IMR-90 (cell line): ENCODE measurements around the gene HDHD5. TPM values are rescaled to one million over a fixed set of nuclear protein-coding genes. Genes with fewer than 3 reads are reported as not detected.
A peak's percentile ranks its signal among the peaks of the same experiment; 100 is the strongest.

Experiments
- ATAC-seq: fragments of 200-7000 bp; cut with Tn5 transposase; 2 replicates; pipeline ENCODE4 v1.9.1; 2020; ENCODE audit warnings: low read depth, mild to moderate bottlenecking, moderate library complexity
- BruUV-seq: library from RNA; stranded (reverse); fragments of 400-500 nt; replicated peaks from 2 replicates; lab custom pipeline; 2021; lab: Mats Ljungman, UMichigan
- CTCF ChIA-PET: fragments of 300-600 bp; formaldehyde crosslinking; extraction: SDS; loops from one replicate; lab custom pipeline; 2021; ENCODE audit warnings: antibody characterized with exemption; lab: Yijun Ruan, JAX
- POLR2A ChIA-PET: fragments of 300-600 bp; sonication (Branson Sonifier 250); formaldehyde crosslinking; loops from one replicate; lab custom pipeline; 2022; ENCODE audit warnings: antibody characterized with exemption; ENCODE audit not compliant: unreplicated experiment; lab: Charles Lee
- DNase-seq: peaks from one replicate; pipeline ENCODE4 v3.0.0; 2013
- H2AFZ ChIP-seq: replicated peaks from 2 replicates; pipeline ENCODE3; 2013; ENCODE audit warnings: low read length, mild to moderate bottlenecking; ENCODE audit not compliant: poor library complexity
- H2AK5ac ChIP-seq: 2 replicates; pipeline ENCODE4 v1.6.1; 2013; ENCODE audit warnings: low read depth, low read length, inconsistent platforms
- H2AK9ac ChIP-seq: replicated peaks from 2 replicates; pipeline ENCODE3; 2013; ENCODE audit warnings: mild to moderate bottlenecking, low read depth, low read length, moderate library complexity; ENCODE audit not compliant: poor library complexity
- H2BK120ac ChIP-seq: 2 replicates; pipeline ENCODE4 v1.6.1; 2013; ENCODE audit warnings: low read depth, low read length, inconsistent platforms
- H2BK15ac ChIP-seq: 3 replicates; pipeline ENCODE4 v1.6.1; 2013; ENCODE audit warnings: low read depth, low read length, inconsistent platforms
- H2BK20ac ChIP-seq: 2 replicates; pipeline ENCODE4 v1.6.1; 2013; ENCODE audit warnings: low read depth, mild to moderate bottlenecking, inconsistent platforms, low read length, moderate library complexity
- H2BK5ac ChIP-seq: 2 replicates; pipeline ENCODE4 v1.6.1; 2013; ENCODE audit warnings: mild to moderate bottlenecking, low read depth, low read length, inconsistent platforms; ENCODE audit not compliant: poor library complexity, severe bottlenecking
- H3K14ac ChIP-seq: replicated peaks from 2 replicates; pipeline ENCODE4 v1.6.1; 2013; ENCODE audit warnings: low read depth, low read length, inconsistent platforms
- H3K18ac ChIP-seq: 2 replicates; pipeline ENCODE4 v1.6.1; 2013; ENCODE audit warnings: low read depth, low read length, control low read depth
- H3K23ac ChIP-seq: 2 replicates; pipeline ENCODE4 v1.6.1; 2013; ENCODE audit warnings: low read depth, low read length, inconsistent platforms
- H3K27ac ChIP-seq: 2 replicates; pipeline ENCODE4 v1.5.1; 2013; ENCODE audit warnings: mild to moderate bottlenecking, control low read depth, low read length; ENCODE audit not compliant: insufficient read depth
- H3K27me3 ChIP-seq: 2 replicates; pipeline ENCODE4 v1.6.1; 2013; ENCODE audit warnings: low read length; ENCODE audit not compliant: control insufficient read depth, insufficient read depth
- H3K36me3 ChIP-seq: 2 replicates; pipeline ENCODE4 v1.6.1; 2013; ENCODE audit warnings: low read length, mixed read lengths; ENCODE audit not compliant: control insufficient read depth, insufficient read depth
- H3K4ac ChIP-seq: 2 replicates; pipeline ENCODE4 v1.6.1; 2013; ENCODE audit warnings: low read depth, low read length, inconsistent platforms
- H3K4me1 ChIP-seq: 2 replicates; pipeline ENCODE4 v1.6.1; 2013; ENCODE audit warnings: low read length, mixed read lengths; ENCODE audit not compliant: control insufficient read depth, insufficient read depth
- H3K4me2 ChIP-seq: 2 replicates; pipeline ENCODE4 v1.6.1; 2013; ENCODE audit warnings: low read depth, mild to moderate bottlenecking, control low read depth, low read length, moderate library complexity
- H3K4me3 ChIP-seq: 2 replicates; pipeline ENCODE4 v1.5.1; 2013; ENCODE audit warnings: low read depth, mild to moderate bottlenecking, control low read depth, low read length, moderate library complexity; ENCODE audit not compliant: insufficient read depth
- H3K56ac ChIP-seq: 2 replicates; pipeline ENCODE4 v1.6.1; 2013; ENCODE audit warnings: low read length, inconsistent platforms; ENCODE audit not compliant: insufficient read depth; ENCODE audit errors: extremely low read depth
- H3K79me1 ChIP-seq, 2 experiments: 2 replicates each; pipeline ENCODE4 v1.6.1; 2013; ENCODE audit warnings: low read length in 2 of 2, inconsistent platforms in 1 of 2, low read depth in 1 of 2
- H3K9ac ChIP-seq: 2 replicates; pipeline ENCODE4 v1.6.1; 2013; ENCODE audit warnings: low read depth, low read length, control low read depth
- H3K9me1 ChIP-seq: 2 replicates; pipeline ENCODE4 v1.6.1; 2013; ENCODE audit warnings: low read length, inconsistent platforms; ENCODE audit not compliant: insufficient read depth
- H3K9me3 ChIP-seq: 2 replicates; pipeline ENCODE4 v1.6.1; 2013; ENCODE audit warnings: low read length; ENCODE audit not compliant: control insufficient read depth, insufficient read depth
- H4K20me1 ChIP-seq: 2 replicates; pipeline ENCODE4 v1.6.1; 2013; ENCODE audit warnings: low read length, inconsistent platforms; ENCODE audit not compliant: insufficient read depth
- H4K5ac ChIP-seq: 2 replicates; pipeline ENCODE4 v1.6.1; 2013; ENCODE audit warnings: mild to moderate bottlenecking, low read depth, low read length, control low read depth
- H4K8ac ChIP-seq, 2 experiments: 2 replicates each; pipeline ENCODE4 v1.6.1; 2013; ENCODE audit warnings: low read depth in 2 of 2, low read length in 2 of 2, control low read depth in 1 of 2, inconsistent platforms in 1 of 2
- H4K91ac ChIP-seq: 2 replicates; pipeline ENCODE4 v1.6.1; 2013; ENCODE audit warnings: low read depth, low read length, inconsistent platforms; ENCODE audit not compliant: insufficient read depth
- CEBPB ChIP-seq: IDR thresholded peaks from 2 replicates; pipeline ENCODE4 v1.6.1; 2012; ENCODE audit warnings: low read depth, low read length, improper control_type of control experiment
- CHD1 ChIP-seq: IDR thresholded peaks from 2 replicates; pipeline ENCODE4 v1.6.1; 2012; ENCODE audit warnings: low read depth, low read length, improper control_type of control experiment
- FOS ChIP-seq: fragments of 150-350 bp; IDR thresholded peaks from 2 replicates; pipeline ENCODE4 v1.6.1; 2016; ENCODE audit warnings: low read depth, low read length
- MAFK ChIP-seq: IDR thresholded peaks from 2 replicates; pipeline ENCODE4 v1.6.1; 2012; ENCODE audit warnings: low read depth, low read length, improper control_type of control experiment
- MAZ ChIP-seq: IDR thresholded peaks from 2 replicates; pipeline ENCODE4 v1.6.1; 2012; ENCODE audit warnings: low read depth, mild to moderate bottlenecking, low read length, improper control_type of control experiment, moderate library complexity, borderline replicate concordance
- MXI1 ChIP-seq: IDR thresholded peaks from 2 replicates; pipeline ENCODE4 v1.6.1; 2012; ENCODE audit warnings: low read depth, mild to moderate bottlenecking, low read length, moderate library complexity, borderline replicate concordance
- RAD21 ChIP-seq: IDR thresholded peaks from 2 replicates; pipeline ENCODE4 v1.6.1; 2012; ENCODE audit warnings: low read length, improper control_type of control experiment
- RCOR1 ChIP-seq: IDR thresholded peaks from 2 replicates; pipeline ENCODE4 v1.6.1; 2012; ENCODE audit warnings: mild to moderate bottlenecking, low read length, improper control_type of control experiment; ENCODE audit not compliant: insufficient replicate concordance
- RFX5 ChIP-seq: IDR thresholded peaks from 2 replicates; pipeline ENCODE4 v1.8.0; 2012; ENCODE audit warnings: low read depth, mild to moderate bottlenecking, low read length, moderate library complexity
- SMC3 ChIP-seq: fragments of 150-350 bp; IDR thresholded peaks from 2 replicates; pipeline ENCODE4 v1.6.1; 2016; ENCODE audit warnings: low read depth, mild to moderate bottlenecking, antibody characterized with exemption, low read length, moderate library complexity
- WGBS, 2 experiments: methylation state at CpG; one replicate each; pipeline versions ENCODE4 v1.1.5 to v1.1.7; 2013; ENCODE audit warnings: missing lambda C conversion rate in 2 of 2; ENCODE audit not compliant: insufficient read length in 1 of 2; ENCODE audit errors: extremely low coverage in 2 of 2; 5-methylcytosine and 5-hydroxymethylcytosine counted together
- dilution Hi-C: fragments of 300-500 bp; cut with HindIII; formaldehyde crosslinking; loops from one replicate; pipeline ENCODE4 v1.14.3; 2018; ENCODE audit warnings: low sequenced_read_pairs; ENCODE audit not compliant: unreplicated experiment
- in situ Hi-C: fragments of 300-500 bp; cut with MboI; formaldehyde crosslinking; loops from 3 replicates; pipeline ENCODE4 v1.14.3; 2019; ENCODE audit warnings: low sequenced_read_pairs, inconsistent platforms, mixed read lengths
- intact Hi-C: fragments of 100-400 bp; cut with micrococcal nuclease; formaldehyde crosslinking; loops from 2 replicates; pipeline ENCODE4 v1.10.0; 2022
- polyA plus RNA-seq, 3 experiments: library from polyadenylated mRNA; depleted of rRNA; stranded (reverse); fragments of >200 nt; gene quantifications; 2 replicates each; pipeline ENCODE4 v1.2.3, GENCODE V29; 2012; ENCODE audit warnings: low replicate concordance in 1 of 3
- total RNA-seq: library from RNA; depleted of rRNA; stranded (reverse); fragments of >200 nt; gene quantifications from 2 replicates; pipeline ENCODE4 v1.2.3, GENCODE V29; 2012
- TF ChIP-seq, protein P1 (sequence below): fragments of 150-350 bp; IDR thresholded peaks from 2 replicates; pipeline ENCODE4 v1.6.1; 2017; ENCODE audit warnings: mild to moderate bottlenecking, antibody characterized with exemption, low read length, low read depth
- TF ChIP-seq, protein P2 (sequence below): conservative IDR thresholded peaks from 2 replicates; pipeline ENCODE4 v1.5.1; 2012; ENCODE audit warnings: mild to moderate bottlenecking, low read depth, low read length, improper control_type of control experiment
- TF ChIP-seq, protein P3 (sequence below): fragments of 150-350 bp; IDR thresholded peaks from 2 replicates; pipeline ENCODE4 v1.6.1; 2016; ENCODE audit warnings: low read depth, mild to moderate bottlenecking, low read length, moderate library complexity, borderline replicate concordance

HDHD5 gene
- total and polyA plus RNA-seq, 2 of the 4 experiments (the other 2 are of a cell fraction): 31.9 to 37.5 TPM

DNA sequence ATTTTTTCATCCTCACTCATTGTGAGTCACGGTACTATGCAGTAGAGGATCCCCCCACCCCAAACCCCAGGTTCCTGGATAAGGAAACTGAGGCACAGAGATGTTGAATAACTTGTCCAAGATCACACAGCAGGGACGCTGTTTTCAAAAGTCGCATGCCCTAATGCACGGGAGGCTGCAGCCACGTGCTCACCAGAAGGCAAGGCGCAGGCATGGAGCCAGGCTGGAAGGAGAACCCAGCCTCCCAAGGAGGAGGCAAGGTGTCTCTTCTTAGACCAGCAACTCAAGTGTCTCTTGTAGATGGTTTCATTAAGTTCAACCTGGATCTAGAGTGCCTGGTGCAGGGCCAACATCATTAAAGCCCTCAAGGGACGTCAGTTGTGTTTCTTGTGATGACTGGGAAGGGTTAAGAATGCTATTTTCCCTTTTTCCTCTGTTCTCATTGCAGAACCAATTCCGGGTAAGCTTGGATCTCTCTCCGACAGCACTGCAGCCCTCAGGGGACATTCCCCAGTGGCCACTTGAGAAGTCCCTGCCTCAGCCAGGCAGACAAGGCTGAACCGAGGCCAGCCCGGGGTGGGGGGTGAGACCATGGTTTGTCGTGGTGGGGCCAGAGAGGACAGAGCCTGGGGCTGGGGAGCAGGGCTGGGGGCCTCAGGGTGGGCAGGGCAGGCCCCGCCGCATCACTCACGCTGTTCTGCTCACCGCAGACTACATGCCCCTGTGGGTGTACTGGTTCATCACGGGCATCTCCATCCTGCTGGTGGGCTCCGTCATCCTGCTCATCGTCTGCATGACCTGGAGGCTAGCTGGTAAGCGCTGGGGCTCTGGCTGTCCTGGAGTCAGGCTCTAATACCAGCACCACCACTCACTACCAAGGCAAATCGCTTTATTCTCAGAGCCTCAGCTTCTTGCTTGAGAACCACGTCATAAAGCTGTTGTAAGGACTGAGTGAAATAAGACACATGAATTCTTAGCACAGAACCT is 53.6 kb downstream of the HDHD5 start:
- CTCF ChIA-PET: no interaction called here
- in situ Hi-C loops: no loop called here
- dilution Hi-C loops: no loop called here
- TF ChIP-seq RAD21: no peak
- TF ChIP-seq RFX5: no peak
- no peak for TF ChIP-seq MAFK
- TF ChIP-seq SMC3: no peak
- TF ChIP-seq, protein P1, sequence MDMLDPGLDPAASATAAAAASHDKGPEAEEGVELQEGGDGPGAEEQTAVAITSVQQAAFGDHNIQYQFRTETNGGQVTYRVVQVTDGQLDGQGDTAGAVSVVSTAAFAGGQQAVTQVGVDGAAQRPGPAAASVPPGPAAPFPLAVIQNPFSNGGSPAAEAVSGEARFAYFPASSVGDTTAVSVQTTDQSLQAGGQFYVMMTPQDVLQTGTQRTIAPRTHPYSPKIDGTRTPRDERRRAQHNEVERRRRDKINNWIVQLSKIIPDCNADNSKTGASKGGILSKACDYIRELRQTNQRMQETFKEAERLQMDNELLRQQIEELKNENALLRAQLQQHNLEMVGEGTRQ: no peak
- no peak for TF ChIP-seq MAZ
- TF ChIP-seq CHD1: no peak
- TF ChIP-seq, protein P2, sequence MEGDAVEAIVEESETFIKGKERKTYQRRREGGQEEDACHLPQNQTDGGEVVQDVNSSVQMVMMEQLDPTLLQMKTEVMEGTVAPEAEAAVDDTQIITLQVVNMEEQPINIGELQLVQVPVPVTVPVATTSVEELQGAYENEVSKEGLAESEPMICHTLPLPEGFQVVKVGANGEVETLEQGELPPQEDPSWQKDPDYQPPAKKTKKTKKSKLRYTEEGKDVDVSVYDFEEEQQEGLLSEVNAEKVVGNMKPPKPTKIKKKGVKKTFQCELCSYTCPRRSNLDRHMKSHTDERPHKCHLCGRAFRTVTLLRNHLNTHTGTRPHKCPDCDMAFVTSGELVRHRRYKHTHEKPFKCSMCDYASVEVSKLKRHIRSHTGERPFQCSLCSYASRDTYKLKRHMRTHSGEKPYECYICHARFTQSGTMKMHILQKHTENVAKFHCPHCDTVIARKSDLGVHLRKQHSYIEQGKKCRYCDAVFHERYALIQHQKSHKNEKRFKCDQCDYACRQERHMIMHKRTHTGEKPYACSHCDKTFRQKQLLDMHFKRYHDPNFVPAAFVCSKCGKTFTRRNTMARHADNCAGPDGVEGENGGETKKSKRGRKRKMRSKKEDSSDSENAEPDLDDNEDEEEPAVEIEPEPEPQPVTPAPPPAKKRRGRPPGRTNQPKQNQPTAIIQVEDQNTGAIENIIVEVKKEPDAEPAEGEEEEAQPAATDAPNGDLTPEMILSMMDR: no peak
- TF ChIP-seq, protein P3, sequence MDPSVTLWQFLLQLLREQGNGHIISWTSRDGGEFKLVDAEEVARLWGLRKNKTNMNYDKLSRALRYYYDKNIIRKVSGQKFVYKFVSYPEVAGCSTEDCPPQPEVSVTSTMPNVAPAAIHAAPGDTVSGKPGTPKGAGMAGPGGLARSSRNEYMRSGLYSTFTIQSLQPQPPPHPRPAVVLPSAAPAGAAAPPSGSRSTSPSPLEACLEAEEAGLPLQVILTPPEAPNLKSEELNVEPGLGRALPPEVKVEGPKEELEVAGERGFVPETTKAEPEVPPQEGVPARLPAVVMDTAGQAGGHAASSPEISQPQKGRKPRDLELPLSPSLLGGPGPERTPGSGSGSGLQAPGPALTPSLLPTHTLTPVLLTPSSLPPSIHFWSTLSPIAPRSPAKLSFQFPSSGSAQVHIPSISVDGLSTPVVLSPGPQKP: no peak
- TF ChIP-seq RCOR1: no peak
- no peak for TF ChIP-seq MXI1
- no peak for TF ChIP-seq CEBPB
- TF ChIP-seq FOS: no peak

More for the DNA sequence above, 53.6 kb downstream of the HDHD5 start:
- no peak overlapping the region for H4K91ac ChIP-seq
- no peak overlapping the region for H2BK120ac ChIP-seq
- BruUV-seq: no TSS peak
- H3K4ac ChIP-seq: no peak overlapping the region
- no peaks in the 10 kb centered on the region for H3K27me3 ChIP-seq
- H3K9me1 ChIP-seq: peaks cover 5% of the 10 kb centered on the region
- no peak overlapping the region for H3K9ac ChIP-seq
- no peak overlapping the region for H3K56ac ChIP-seq
- POLR2A ChIA-PET: no interaction called here
- no peak overlapping the region for H3K27ac ChIP-seq
- H2AK9ac ChIP-seq: no peak overlapping the region
- no peak overlapping the region for H2BK5ac ChIP-seq
- H3K36me3 ChIP-seq: peaks cover 72% of the 10 kb centered on the region
- H3K4me3 ChIP-seq: no peak overlapping the region
- peak overlapping the region; percentile 58 for H2AFZ ChIP-seq
- H3K4me1 ChIP-seq: no peaks in the 10 kb centered on the region
- no peak overlapping the region for H4K5ac ChIP-seq
- ATAC-seq (no peak), DNase-seq (no peak)
- no peak overlapping the region for H3K14ac ChIP-seq
- no peak overlapping the region for H2BK20ac ChIP-seq
- no peak overlapping the region for H2AK5ac ChIP-seq
- H3K18ac ChIP-seq: no peak overlapping the region
- no peak overlapping the region for H2BK15ac ChIP-seq
- no peak overlapping the region for H3K23ac ChIP-seq
- no peak overlapping the region for H3K4me2 ChIP-seq
- H3K79me1 ChIP-seq: 0 out of 4 replicates have a peak, but pooled peaks cover 0 to 3% of the 10 kb centered on the region in 2 experiments
- H4K20me1 ChIP-seq: peaks cover 9% of the 10 kb centered on the region; the same call in 1 of the 2 replicates
- H3K9me3 ChIP-seq: no peaks in the 10 kb centered on the region
- 87% methylated on average over 9 of the region's 22 CpGs; no CpG with 5 or more reads in 1 of the 2 experiments for WGBS, 2 experiments
- H4K8ac ChIP-seq: no peak overlapping the region
- intact Hi-C loops: no loop called here
